Measurements from ENCODE around the gene ZKSCAN1.
"Not testable (repeated sequence)": the region's sequence is repeated elsewhere in the genome, so short reads cannot be mapped to it uniquely, and the experiment has no call there.

The ZKSCAN1 gene

DNA sequence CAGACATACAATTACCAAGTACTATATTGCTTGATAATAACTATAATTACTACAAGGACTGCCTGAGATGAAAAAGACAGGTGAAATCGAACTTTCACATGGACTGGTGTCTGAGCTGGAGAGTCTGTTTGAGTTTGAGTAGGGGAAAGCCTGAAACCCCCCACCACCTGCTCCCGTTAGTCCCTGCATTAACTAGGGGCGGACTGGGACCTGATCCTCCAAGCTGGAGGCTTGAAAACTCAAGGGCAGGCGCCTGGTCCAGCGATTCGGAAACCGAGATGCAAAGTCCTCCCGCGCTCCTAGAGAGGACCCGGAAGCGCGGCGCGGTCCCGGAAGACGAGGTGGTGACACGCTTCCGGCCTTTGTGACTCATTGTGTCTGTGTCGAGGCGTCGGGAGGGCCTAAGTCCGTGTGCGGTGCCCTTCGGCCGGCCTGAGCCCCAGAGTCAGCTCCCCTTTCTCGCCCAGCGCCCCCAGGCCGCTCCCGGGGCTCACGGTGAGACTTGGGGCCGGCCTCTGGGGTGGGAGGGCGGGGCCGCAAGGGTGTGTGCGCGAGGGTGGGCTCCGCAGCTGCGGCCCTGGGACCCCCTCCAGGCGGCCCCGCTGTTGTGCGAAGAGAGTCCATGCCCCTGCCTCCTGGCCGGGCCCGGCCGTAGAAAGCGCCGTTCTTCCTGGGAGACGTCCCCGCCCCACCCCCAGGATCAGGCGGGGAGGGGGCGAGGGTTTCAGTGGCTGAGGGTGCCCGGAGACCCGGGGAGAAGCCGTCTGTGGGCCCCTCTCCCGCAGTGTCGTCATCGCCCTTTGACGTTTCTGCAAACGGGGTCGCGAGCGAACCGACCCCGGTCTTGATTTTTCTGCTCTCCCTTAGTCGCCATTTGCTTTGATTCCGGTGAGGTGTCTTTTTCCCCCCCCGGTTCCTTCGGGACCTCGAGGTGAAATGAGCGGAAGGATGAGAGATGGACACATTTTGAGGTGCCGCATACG is at the start of gene ZKSCAN1:
Gene ZKSCAN1, plus strand, starts transcription at position 365 of the 983 bp plus-strand sequence. CDS start 7,911 bp downstream, outside the sequence.
- peak; percentile 94 for DNase-seq (ENCODE audit: low spot score)

GRCh38 chr7:99969298-99969697 is 46.1 kb upstream of the ZKSCAN1 start:
- DNase-seq (ENCODE audit: low spot score) = no peak

DNA sequence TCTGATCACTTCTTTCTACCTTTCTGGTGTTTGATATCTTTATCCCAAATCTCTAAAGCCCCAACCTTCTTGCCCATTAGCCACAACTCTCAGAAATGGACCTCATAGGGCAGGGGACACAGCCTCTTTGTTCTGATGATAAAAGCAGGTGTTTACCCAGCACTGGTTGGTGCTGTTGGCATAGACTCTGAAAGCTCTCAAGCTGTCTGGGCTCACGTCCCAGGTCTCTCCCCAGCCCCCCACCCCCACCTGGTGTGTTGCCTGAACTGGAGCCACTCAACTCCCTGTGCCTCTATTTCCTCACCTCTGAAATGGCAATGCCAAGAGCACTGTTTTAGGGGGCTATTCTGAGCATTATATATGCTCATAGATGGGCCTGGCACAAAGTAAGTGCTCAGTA is 45.6 kb upstream of the ZKSCAN1 start:
- DNase-seq (ENCODE audit: low spot score) = not testable (repeated sequence)

DNA sequence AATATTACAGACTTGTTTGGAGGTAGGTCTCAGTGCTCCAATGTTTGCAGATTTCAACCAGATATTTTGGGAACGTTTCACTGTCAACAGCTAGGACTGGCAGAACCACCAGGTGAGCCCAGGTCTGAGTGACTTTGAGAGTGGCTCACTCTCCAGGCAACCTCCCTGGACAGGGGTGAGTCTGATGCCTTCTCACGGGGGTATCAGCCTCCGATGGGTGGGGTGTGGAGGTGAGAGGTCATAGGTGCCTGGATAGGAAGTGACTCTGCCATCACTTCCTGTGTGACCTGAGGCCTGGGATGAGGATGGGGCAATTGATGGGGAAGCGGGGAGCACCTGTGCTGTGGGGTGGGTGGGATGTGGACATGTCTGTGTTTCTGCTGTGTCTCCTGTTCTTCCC is 44.2 kb upstream of the ZKSCAN1 start:
- no peak for DNase-seq (ENCODE audit: low spot score)

DNA sequence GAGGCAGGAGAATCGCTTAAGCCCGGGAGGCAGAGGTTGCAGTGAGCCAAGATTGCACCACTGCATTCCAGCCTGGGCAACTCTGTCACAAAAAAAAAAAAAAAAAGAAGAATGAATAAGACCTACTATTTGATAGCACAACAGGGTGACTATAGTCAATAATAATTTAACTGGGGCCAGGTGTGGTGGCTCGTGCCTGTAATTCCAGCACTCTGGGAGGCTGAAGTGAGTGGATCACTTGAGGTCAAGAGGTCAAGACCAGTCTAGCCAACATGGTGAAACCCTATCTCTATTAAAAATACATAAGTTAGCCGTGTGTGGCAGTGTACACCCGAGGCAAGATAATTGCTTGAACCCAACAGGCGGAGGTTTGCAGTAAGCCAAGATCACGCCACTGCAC is 41.6 kb upstream of the ZKSCAN1 start:
- DNase-seq (ENCODE audit: low spot score) = not testable (repeated sequence)

DNA sequence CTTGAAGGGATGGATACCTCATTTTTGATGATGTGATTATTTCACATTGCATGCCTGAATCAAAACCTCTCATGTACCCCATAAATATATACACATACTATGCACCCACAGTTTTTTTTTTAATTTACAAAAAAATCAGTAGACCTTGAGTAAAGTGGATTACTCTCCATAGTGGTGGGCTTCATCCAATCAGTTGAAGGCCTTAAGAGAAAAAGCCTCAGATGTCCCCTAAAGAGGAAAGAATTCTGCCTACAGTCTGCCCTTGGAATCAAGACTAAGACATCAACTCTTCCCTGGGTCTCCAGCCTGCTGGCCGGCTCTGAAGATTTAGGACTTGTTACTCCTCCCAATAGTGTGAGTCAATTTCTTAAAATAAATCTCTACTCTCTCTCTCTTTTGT is 40.7 kb upstream of the ZKSCAN1 start:
- DNase-seq (ENCODE audit: low spot score) = no peak

GRCh38 chr7:99975782-99976521 is 39.4 kb upstream of the ZKSCAN1 start, which contains the start of gene AZGP1:
Gene AZGP1 (minus strand): TSS chr7:99976031. CDS start chr7:99976020, 11 bp downstream.
- DNase-seq (ENCODE audit: low spot score) = no peak

DNA sequence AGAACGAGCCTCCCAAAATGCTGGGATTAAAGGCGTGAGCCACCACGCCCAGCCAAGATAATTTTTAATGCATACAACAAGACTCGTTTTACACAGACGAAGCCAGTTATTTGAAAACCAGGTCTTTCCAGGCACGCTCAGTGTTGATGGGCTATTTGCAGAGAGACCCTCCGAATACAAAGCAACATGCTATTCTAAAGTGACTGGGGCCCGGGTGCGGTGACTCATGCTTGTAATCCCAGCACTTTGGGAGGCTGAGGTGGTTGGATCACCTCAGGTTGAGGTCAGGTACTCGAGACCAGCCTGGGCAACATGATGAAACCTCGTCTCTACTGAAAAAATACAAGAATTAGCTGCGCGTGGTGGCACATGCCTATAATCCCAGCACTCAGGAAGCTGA is 38.8 kb upstream of the ZKSCAN1 start:
- no peak for DNase-seq (ENCODE audit: low spot score)

- DNase-seq (ENCODE audit: low spot score) = not testable (repeated sequence)
Measured at GRCh38 chr7:99979814-99980225, 35.6 kb upstream of the ZKSCAN1 start.

DNA sequence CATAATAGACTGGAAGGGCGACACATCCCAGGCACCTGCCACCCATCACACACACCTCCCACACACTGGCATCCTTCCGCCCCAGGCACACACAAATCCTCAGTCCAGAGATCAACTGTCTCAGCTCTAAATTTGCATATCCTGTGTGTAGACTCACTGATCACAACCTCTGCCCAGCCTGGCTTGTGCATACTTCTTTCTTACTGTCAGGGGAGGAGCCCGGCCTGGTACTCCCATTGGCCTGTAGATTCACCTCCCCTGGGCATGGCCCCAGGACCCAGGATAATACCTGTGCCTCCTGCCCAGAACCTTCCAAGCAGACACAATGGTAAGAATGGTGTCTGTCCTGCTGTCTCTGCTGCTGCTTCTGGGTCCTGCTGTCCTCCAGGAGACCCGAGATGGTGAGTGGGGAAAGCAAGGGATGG is 34.9 kb upstream of the ZKSCAN1 start:
- peak; percentile 41 for DNase-seq (ENCODE audit: low spot score)

DNA sequence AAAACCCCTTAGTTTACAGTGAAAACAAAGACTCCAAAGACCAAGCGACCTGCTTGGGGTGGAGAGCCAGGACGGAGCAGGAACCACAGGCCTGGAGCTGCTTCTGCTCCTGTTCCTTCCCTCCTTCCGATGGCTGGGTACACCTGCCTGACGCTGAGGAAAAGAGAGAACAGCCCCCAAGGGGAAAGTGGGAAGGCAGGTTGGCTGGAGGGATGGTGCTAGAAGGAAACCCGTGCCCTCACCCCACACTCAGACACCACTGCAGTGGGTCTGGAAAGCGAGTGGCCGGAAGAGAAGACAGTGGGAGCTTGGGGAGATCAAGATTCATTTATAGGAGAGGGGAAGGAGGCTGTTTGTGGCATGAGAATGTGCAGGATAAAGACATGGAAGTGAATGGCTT is 34.3 kb upstream of the ZKSCAN1 start:
- DNase-seq (ENCODE audit: low spot score) = not testable (repeated sequence)

DNA sequence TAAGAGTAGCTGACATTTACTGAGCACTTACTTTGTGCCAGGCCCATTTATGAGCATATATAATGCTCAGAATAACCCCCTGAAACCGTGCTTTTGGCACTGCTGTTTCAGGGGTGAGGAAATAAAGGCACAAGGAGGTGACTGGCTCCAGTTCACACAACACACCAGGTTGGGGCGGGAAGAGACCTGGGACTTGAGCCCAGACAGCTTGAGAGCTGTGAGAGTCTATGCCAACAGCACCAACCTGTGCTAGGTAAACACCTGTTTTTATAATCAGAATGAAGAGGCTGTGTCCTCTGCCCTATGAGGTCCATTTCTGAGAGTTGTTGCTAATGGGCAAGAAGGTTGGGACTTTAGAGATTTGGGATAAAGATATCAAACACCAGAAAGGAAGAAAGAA is 30.8 kb upstream of the ZKSCAN1 start:
- DNase-seq (ENCODE audit: low spot score) = no peak

DNA sequence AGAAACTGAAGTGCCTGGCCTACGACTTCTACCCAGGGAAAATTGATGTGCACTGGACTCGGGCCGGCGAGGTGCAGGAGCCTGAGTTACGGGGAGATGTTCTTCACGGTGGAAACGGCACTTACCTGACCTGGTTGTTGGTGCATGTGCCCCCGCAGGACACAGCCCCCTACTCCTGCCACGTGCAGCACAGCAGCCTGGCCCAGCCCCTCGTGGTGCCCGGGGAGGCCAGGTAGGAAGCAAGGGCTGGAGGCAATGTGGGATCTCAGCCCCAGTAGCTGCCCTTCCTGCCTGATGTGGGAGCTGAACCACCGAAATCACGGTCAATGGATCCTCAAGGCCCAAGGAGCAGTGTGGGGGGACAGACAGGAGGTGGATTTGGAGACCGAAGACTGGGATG is 28.1 kb upstream of the ZKSCAN1 start:
- DNase-seq (ENCODE audit: low spot score) = not testable (repeated sequence)

- no peak for DNase-seq (ENCODE audit: low spot score)
Measured at GRCh38 chr7:99987846-99988245, 27.6 kb upstream of the ZKSCAN1 start.

GRCh38 chr7:99990460-99990852 is 24.9 kb upstream of the ZKSCAN1 start:
- no peak for DNase-seq (ENCODE audit: low spot score)

- DNase-seq (ENCODE audit: low spot score) = not testable (repeated sequence)
Measured at GRCh38 chr7:99991543-99991942, 23.9 kb upstream of the ZKSCAN1 start.

DNA sequence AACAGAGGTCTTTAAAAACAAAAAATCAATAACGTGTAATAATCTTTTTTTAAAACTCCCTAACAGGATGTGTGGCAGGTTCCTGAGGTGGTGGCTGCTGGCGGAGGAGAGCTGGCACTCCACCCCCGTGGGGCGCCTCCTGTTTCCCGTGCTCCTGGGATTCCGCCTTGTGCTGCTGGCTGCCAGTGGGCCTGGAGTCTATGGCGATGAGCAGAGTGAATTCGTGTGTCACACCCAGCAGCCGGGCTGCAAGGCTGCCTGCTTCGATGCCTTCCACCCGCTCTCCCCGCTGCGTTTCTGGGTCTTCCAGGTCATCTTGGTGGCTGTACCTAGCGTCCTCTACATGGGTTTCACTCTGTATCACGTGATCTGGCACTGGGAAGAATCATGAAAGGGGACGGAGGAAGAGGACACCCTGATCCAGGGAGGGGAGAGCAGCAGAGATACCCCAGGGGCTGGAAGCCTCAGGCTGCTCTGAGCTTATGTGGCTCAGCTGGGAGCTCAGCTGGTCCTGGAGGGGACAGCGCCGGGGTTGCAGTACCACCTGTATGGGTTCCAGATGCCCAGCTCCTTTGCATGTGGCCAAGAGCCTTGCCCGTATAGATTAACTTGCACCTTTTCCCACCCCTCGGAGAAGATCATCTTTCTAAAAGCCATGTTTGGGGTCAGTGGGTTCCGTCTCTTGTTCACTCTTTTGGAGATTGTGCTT is 22.9 kb upstream of the ZKSCAN1 start:
- DNase-seq (ENCODE audit: low spot score) = no peak

GRCh38 chr7:99994819-99995218 is 20.6 kb upstream of the ZKSCAN1 start:
- no peak for DNase-seq (ENCODE audit: low spot score)

DNA sequence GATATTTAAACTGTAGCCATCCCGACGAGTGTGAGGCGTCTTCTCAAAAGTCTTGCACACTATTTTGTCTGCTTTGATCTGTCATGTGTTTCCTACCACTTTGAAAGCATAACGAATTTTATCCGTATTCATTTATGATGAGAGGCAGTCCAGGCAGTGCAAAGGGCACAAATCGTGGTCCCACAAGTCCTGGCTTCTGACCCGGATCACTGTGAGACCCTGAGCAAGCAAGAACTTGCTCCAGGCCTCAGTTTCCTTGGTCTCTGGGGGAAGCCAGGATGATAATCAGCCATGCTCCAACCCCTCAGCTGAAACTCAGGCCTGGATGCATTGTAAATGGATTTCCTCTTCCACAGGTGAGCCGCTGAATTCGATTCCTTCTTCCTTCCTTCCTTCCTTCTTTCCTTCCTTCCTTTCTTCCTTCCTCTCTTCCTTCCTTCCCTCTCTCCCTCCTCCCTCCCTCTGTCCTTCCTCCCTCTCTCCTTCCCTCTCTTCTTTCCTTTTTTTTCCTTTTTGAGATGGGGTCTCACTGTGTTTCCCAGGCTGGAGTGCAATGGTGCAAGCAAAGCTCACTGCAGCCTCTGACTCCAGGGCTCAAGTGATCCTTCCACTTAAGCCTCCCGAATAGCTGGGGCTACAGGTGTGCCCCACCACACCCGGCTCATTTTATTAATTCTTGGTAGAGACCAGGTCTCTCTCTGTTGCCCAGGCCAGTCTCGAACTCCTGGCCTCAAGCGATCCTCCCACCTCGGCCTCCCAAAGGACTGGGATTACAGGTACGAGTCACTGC is 18.4 kb upstream of the ZKSCAN1 start:
- DNase-seq (ENCODE audit: low spot score) = no peak

- peak; percentile 68 for DNase-seq (ENCODE audit: low spot score)
Measured at GRCh38 chr7:99997545-99998137, 17.8 kb upstream of the ZKSCAN1 start.

DNA sequence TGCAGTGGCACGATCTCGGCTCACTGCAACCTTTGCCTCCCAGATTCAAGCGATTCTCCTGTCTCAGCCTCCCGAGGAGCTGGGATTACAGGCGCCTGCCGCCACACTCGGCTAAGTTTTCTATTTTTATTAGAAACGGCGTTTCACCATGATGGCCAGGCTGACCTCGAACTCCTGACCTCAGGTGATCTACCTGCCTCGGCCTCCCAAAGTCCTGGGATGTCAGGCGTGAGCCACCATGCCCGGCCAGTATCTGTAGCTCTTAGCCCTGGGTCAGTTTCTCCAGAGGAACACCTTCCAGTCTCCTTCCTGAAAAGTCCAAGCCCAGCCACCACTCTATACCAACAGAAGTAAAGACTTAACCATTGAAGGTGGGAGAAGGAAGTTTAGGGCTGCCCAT is 15.2 kb upstream of the ZKSCAN1 start:
- DNase-seq (ENCODE audit: low spot score) = no peak
